Panc1 (cell line): ENCODE data around the gene FAXC.

Experiments used
- CTCF ChIP-seq: fragments of 450-650 bp; IDR thresholded peaks from 2 replicates; pipeline ENCODE4 v1.5.1; 2017; ENCODE audit warnings: mild to moderate bottlenecking
- POLR2AphosphoS5 ChIP-seq: IDR thresholded peaks from 2 replicates; pipeline ENCODE4 v1.6.1; 2012; ENCODE audit warnings: mild to moderate bottlenecking, low read depth, low read length, moderate library complexity
- REST ChIP-seq, 2 experiments: IDR thresholded peaks; 2 replicates each; pipeline ENCODE4 v1.6.1; 2011 to 2012; ENCODE audit warnings: low read depth in 2 of 2, control low read depth in 1 of 2, low read length in 1 of 2, mild to moderate bottlenecking in 1 of 2, moderate library complexity in 1 of 2; ENCODE audit not compliant: insufficient read depth in 1 of 2
- SIN3A ChIP-seq: IDR thresholded peaks from 2 replicates; pipeline ENCODE4 v1.6.1; 2012; ENCODE audit warnings: low read depth, mild to moderate bottlenecking, low read length, moderate library complexity, borderline replicate concordance; ENCODE audit not compliant: insufficient read depth
- TCF7L2 ChIP-seq: IDR thresholded peaks from 2 replicates; pipeline ENCODE4 v1.6.1; 2011; ENCODE audit warnings: mild to moderate bottlenecking, low read depth, low read length, inconsistent platforms

- no peak for TF ChIP-seq CTCF
- TF ChIP-seq POLR2AphosphoS5: no peak
- no peak for TF ChIP-seq SIN3A
- TF ChIP-seq REST (IDR thresholded peaks at IDR 0.05; ENCODE audit: insufficient read depth in 1 of 2, low read depth in 2 of 2, low read length in 1 of 2): no peak
- TF ChIP-seq TCF7L2: no peak
These were observed 78.6 kb downstream of the FAXC start for GRCh38 chr6:99270826-99271225.
